IMR-90 (cell line): ENCODE results near the gene DPH7. TPM values are rescaled to one million over a fixed set of nuclear protein-coding genes. Genes with fewer than 3 reads are reported as not detected.

ENCODE experiments used
- ATAC-seq: fragments of 200-7000 bp; cut with Tn5 transposase; 2 replicates; pipeline ENCODE4 v1.9.1; 2020; ENCODE audit warnings: low read depth, mild to moderate bottlenecking, moderate library complexity
- BruUV-seq: library from RNA; stranded (reverse); fragments of 400-500 nt; replicated peaks from 2 replicates; lab custom pipeline; 2021; lab: Mats Ljungman, UMichigan
- CTCF ChIA-PET: fragments of 300-600 bp; formaldehyde crosslinking; extraction: SDS; loops from one replicate; lab custom pipeline; 2021; ENCODE audit warnings: antibody characterized with exemption; lab: Yijun Ruan, JAX
- POLR2A ChIA-PET: fragments of 300-600 bp; sonication (Branson Sonifier 250); formaldehyde crosslinking; loops from one replicate; lab custom pipeline; 2022; ENCODE audit warnings: antibody characterized with exemption; ENCODE audit not compliant: unreplicated experiment; lab: Charles Lee
- DNase-seq: peaks from one replicate; pipeline ENCODE4 v3.0.0; 2013
- H2AFZ ChIP-seq: replicated peaks from 2 replicates; pipeline ENCODE3; 2013; ENCODE audit warnings: low read length, mild to moderate bottlenecking; ENCODE audit not compliant: poor library complexity
- H2AK5ac ChIP-seq: 2 replicates; pipeline ENCODE4 v1.6.1; 2013; ENCODE audit warnings: low read depth, low read length, inconsistent platforms
- H2AK9ac ChIP-seq: replicated peaks from 2 replicates; pipeline ENCODE3; 2013; ENCODE audit warnings: mild to moderate bottlenecking, low read depth, low read length, moderate library complexity; ENCODE audit not compliant: poor library complexity
- H2BK120ac ChIP-seq: 2 replicates; pipeline ENCODE4 v1.6.1; 2013; ENCODE audit warnings: low read depth, low read length, inconsistent platforms
- H2BK15ac ChIP-seq: 3 replicates; pipeline ENCODE4 v1.6.1; 2013; ENCODE audit warnings: low read depth, low read length, inconsistent platforms
- H2BK20ac ChIP-seq: 2 replicates; pipeline ENCODE4 v1.6.1; 2013; ENCODE audit warnings: low read depth, mild to moderate bottlenecking, inconsistent platforms, low read length, moderate library complexity
- H2BK5ac ChIP-seq: 2 replicates; pipeline ENCODE4 v1.6.1; 2013; ENCODE audit warnings: mild to moderate bottlenecking, low read depth, low read length, inconsistent platforms; ENCODE audit not compliant: poor library complexity, severe bottlenecking
- H3K14ac ChIP-seq: replicated peaks from 2 replicates; pipeline ENCODE4 v1.6.1; 2013; ENCODE audit warnings: low read depth, low read length, inconsistent platforms
- H3K18ac ChIP-seq: 2 replicates; pipeline ENCODE4 v1.6.1; 2013; ENCODE audit warnings: low read depth, low read length, control low read depth
- H3K23ac ChIP-seq: 2 replicates; pipeline ENCODE4 v1.6.1; 2013; ENCODE audit warnings: low read depth, low read length, inconsistent platforms
- H3K27ac ChIP-seq: 2 replicates; pipeline ENCODE4 v1.5.1; 2013; ENCODE audit warnings: mild to moderate bottlenecking, control low read depth, low read length; ENCODE audit not compliant: insufficient read depth
- H3K27me3 ChIP-seq: 2 replicates; pipeline ENCODE4 v1.6.1; 2013; ENCODE audit warnings: low read length; ENCODE audit not compliant: control insufficient read depth, insufficient read depth
- H3K36me3 ChIP-seq: 2 replicates; pipeline ENCODE4 v1.6.1; 2013; ENCODE audit warnings: low read length, mixed read lengths; ENCODE audit not compliant: control insufficient read depth, insufficient read depth
- H3K4ac ChIP-seq: 2 replicates; pipeline ENCODE4 v1.6.1; 2013; ENCODE audit warnings: low read depth, low read length, inconsistent platforms
- H3K4me1 ChIP-seq: 2 replicates; pipeline ENCODE4 v1.6.1; 2013; ENCODE audit warnings: low read length, mixed read lengths; ENCODE audit not compliant: control insufficient read depth, insufficient read depth
- H3K4me2 ChIP-seq: 2 replicates; pipeline ENCODE4 v1.6.1; 2013; ENCODE audit warnings: low read depth, mild to moderate bottlenecking, control low read depth, low read length, moderate library complexity
- H3K4me3 ChIP-seq: 2 replicates; pipeline ENCODE4 v1.5.1; 2013; ENCODE audit warnings: low read depth, mild to moderate bottlenecking, control low read depth, low read length, moderate library complexity; ENCODE audit not compliant: insufficient read depth
- H3K56ac ChIP-seq: 2 replicates; pipeline ENCODE4 v1.6.1; 2013; ENCODE audit warnings: low read length, inconsistent platforms; ENCODE audit not compliant: insufficient read depth; ENCODE audit errors: extremely low read depth
- H3K79me1 ChIP-seq, 2 experiments: 2 replicates each; pipeline ENCODE4 v1.6.1; 2013; ENCODE audit warnings: low read length in 2 of 2, inconsistent platforms in 1 of 2, low read depth in 1 of 2
- H3K9ac ChIP-seq: 2 replicates; pipeline ENCODE4 v1.6.1; 2013; ENCODE audit warnings: low read depth, low read length, control low read depth
- H3K9me1 ChIP-seq: 2 replicates; pipeline ENCODE4 v1.6.1; 2013; ENCODE audit warnings: low read length, inconsistent platforms; ENCODE audit not compliant: insufficient read depth
- H3K9me3 ChIP-seq: 2 replicates; pipeline ENCODE4 v1.6.1; 2013; ENCODE audit warnings: low read length; ENCODE audit not compliant: control insufficient read depth, insufficient read depth
- H4K20me1 ChIP-seq: 2 replicates; pipeline ENCODE4 v1.6.1; 2013; ENCODE audit warnings: low read length, inconsistent platforms; ENCODE audit not compliant: insufficient read depth
- H4K5ac ChIP-seq: 2 replicates; pipeline ENCODE4 v1.6.1; 2013; ENCODE audit warnings: mild to moderate bottlenecking, low read depth, low read length, control low read depth
- H4K8ac ChIP-seq, 2 experiments: 2 replicates each; pipeline ENCODE4 v1.6.1; 2013; ENCODE audit warnings: low read depth in 2 of 2, low read length in 2 of 2, control low read depth in 1 of 2, inconsistent platforms in 1 of 2
- H4K91ac ChIP-seq: 2 replicates; pipeline ENCODE4 v1.6.1; 2013; ENCODE audit warnings: low read depth, low read length, inconsistent platforms; ENCODE audit not compliant: insufficient read depth
- CEBPB ChIP-seq: IDR thresholded peaks from 2 replicates; pipeline ENCODE4 v1.6.1; 2012; ENCODE audit warnings: low read depth, low read length, improper control_type of control experiment
- CHD1 ChIP-seq: IDR thresholded peaks from 2 replicates; pipeline ENCODE4 v1.6.1; 2012; ENCODE audit warnings: low read depth, low read length, improper control_type of control experiment
- MAFK ChIP-seq: IDR thresholded peaks from 2 replicates; pipeline ENCODE4 v1.6.1; 2012; ENCODE audit warnings: low read depth, low read length, improper control_type of control experiment
- MXI1 ChIP-seq: IDR thresholded peaks from 2 replicates; pipeline ENCODE4 v1.6.1; 2012; ENCODE audit warnings: low read depth, mild to moderate bottlenecking, low read length, moderate library complexity, borderline replicate concordance
- NFE2L2 ChIP-seq: fragments of 150-350 bp; IDR thresholded peaks from 2 replicates; pipeline ENCODE4 v1.6.1; 2016; ENCODE audit warnings: low read depth, mild to moderate bottlenecking, low read length
- POLR2A ChIP-seq: IDR thresholded peaks from 2 replicates; pipeline ENCODE4 v1.6.1; 2012; ENCODE audit warnings: mild to moderate bottlenecking, low read depth, low read length
- RAD21 ChIP-seq: IDR thresholded peaks from 2 replicates; pipeline ENCODE4 v1.6.1; 2012; ENCODE audit warnings: low read length, improper control_type of control experiment
- RCOR1 ChIP-seq: IDR thresholded peaks from 2 replicates; pipeline ENCODE4 v1.6.1; 2012; ENCODE audit warnings: mild to moderate bottlenecking, low read length, improper control_type of control experiment; ENCODE audit not compliant: insufficient replicate concordance
- SMC3 ChIP-seq: fragments of 150-350 bp; IDR thresholded peaks from 2 replicates; pipeline ENCODE4 v1.6.1; 2016; ENCODE audit warnings: low read depth, mild to moderate bottlenecking, antibody characterized with exemption, low read length, moderate library complexity
- WGBS, 2 experiments: methylation state at CpG; one replicate each; pipeline versions ENCODE4 v1.1.5 to v1.1.7; 2013; ENCODE audit warnings: missing lambda C conversion rate in 2 of 2; ENCODE audit not compliant: insufficient read length in 1 of 2; ENCODE audit errors: extremely low coverage in 2 of 2; 5-methylcytosine and 5-hydroxymethylcytosine counted together
- dilution Hi-C: fragments of 300-500 bp; cut with HindIII; formaldehyde crosslinking; loops from one replicate; pipeline ENCODE4 v1.14.3; 2018; ENCODE audit warnings: low sequenced_read_pairs; ENCODE audit not compliant: unreplicated experiment
- in situ Hi-C: fragments of 300-500 bp; cut with MboI; formaldehyde crosslinking; loops from 3 replicates; pipeline ENCODE4 v1.14.3; 2019; ENCODE audit warnings: low sequenced_read_pairs, inconsistent platforms, mixed read lengths
- intact Hi-C: fragments of 100-400 bp; cut with micrococcal nuclease; formaldehyde crosslinking; loops from 2 replicates; pipeline ENCODE4 v1.10.0; 2022
- polyA plus RNA-seq, 3 experiments: library from polyadenylated mRNA; depleted of rRNA; stranded (reverse); fragments of >200 nt; gene quantifications; 2 replicates each; pipeline ENCODE4 v1.2.3, GENCODE V29; 2012; ENCODE audit warnings: low replicate concordance in 1 of 3
- total RNA-seq: library from RNA; depleted of rRNA; stranded (reverse); fragments of >200 nt; gene quantifications from 2 replicates; pipeline ENCODE4 v1.2.3, GENCODE V29; 2012
- TF ChIP-seq, protein P1 (sequence below): fragments of 150-350 bp; IDR thresholded peaks from 2 replicates; pipeline ENCODE4 v1.6.1; 2016; ENCODE audit warnings: low read depth, mild to moderate bottlenecking, low read length, moderate library complexity, borderline replicate concordance

Gene DPH7
- total and polyA plus RNA-seq, 2 of the 4 experiments (the other 2 are of a cell fraction) = 12.5 to 33.7 TPM

GRCh38 chr9:137620048-137620405 is 41.3 kb upstream of the DPH7 start:
- ChIA-PET CTCF (no interaction called here), POLR2A (no interaction called here)
- dilution Hi-C loops (no loop called here), intact Hi-C loops (no loop called here), in situ Hi-C loops (no loop called here)
- no peak overlapping the region for H4K91ac ChIP-seq
- no peak overlapping the region for H2BK20ac ChIP-seq
- H3K23ac ChIP-seq = peak overlapping the region; percentile 50; the same call in 1 of the 2 replicates
- H3K4ac ChIP-seq = no peak overlapping the region
- H4K5ac ChIP-seq = no peak overlapping the region
- H3K4me1 ChIP-seq = peaks cover 11% of the 10 kb centered on the region
- H3K36me3 ChIP-seq = peaks cover 21% of the 10 kb centered on the region
- H3K4me3 ChIP-seq = peak overlapping the region; percentile 93
- WGBS, 2 experiments = no CpG with 5 or more reads among the region's 4 CpGs
- peak overlapping the region; percentile 99 for H3K4me2 ChIP-seq
- H2AK5ac ChIP-seq = no peak overlapping the region
- H2AFZ ChIP-seq = no peak overlapping the region
- peak overlapping the region; percentile 100 for H3K9ac ChIP-seq
- no peak overlapping the region for H2BK15ac ChIP-seq
- no peaks in the 10 kb centered on the region for H3K27me3 ChIP-seq
- TF ChIP-seq RAD21 (no peak), CHD1 (no peak), MXI1 (no peak), POLR2A (no peak), RCOR1 (no peak), SMC3 (no peak), CEBPB (no peak), MAFK (no peak), NFE2L2 (no peak)
- TF ChIP-seq, protein P1, sequence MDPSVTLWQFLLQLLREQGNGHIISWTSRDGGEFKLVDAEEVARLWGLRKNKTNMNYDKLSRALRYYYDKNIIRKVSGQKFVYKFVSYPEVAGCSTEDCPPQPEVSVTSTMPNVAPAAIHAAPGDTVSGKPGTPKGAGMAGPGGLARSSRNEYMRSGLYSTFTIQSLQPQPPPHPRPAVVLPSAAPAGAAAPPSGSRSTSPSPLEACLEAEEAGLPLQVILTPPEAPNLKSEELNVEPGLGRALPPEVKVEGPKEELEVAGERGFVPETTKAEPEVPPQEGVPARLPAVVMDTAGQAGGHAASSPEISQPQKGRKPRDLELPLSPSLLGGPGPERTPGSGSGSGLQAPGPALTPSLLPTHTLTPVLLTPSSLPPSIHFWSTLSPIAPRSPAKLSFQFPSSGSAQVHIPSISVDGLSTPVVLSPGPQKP = no peak
- peaks cover 14% of the 10 kb centered on the region for H3K9me1 ChIP-seq
- H3K14ac ChIP-seq = no peak overlapping the region
- H3K79me1 ChIP-seq = peaks cover 22 to 69% of the 10 kb centered on the region in 2 experiments
- H3K27ac ChIP-seq = no peak overlapping the region
- H4K20me1 ChIP-seq = peaks cover 60% of the 10 kb centered on the region
- no peak overlapping the region for H2AK9ac ChIP-seq
- no peaks in the 10 kb centered on the region for H3K9me3 ChIP-seq
- no peak for DNase-seq
- no peak overlapping the region for H3K18ac ChIP-seq
- BruUV-seq = no TSS peak
- H3K56ac ChIP-seq = 0 out of 2 replicates have a peak overlapping the region, but pooled peaks have one; percentile 55
- no peak overlapping the region for H2BK120ac ChIP-seq
- no peak overlapping the region for H4K8ac ChIP-seq
- no peak overlapping the region for H2BK5ac ChIP-seq
- no peak for ATAC-seq
